Measurements from ENCODE around the gene FCGR2B. TPM values are rescaled to one million over a fixed set of nuclear protein-coding genes. Genes with fewer than 3 reads are reported as not detected.

The FCGR2B gene
- total and polyA plus RNA-seq, 2 of the 13 experiments (the other 11 are each of a cell fraction or from before 2014, with no cell fraction given) = not detected

GRCh38 chr1:161676958-161677689 is 14.2 kb downstream of the FCGR2B start (continued):
- TF ChIP-seq ZBTB20 (CRISPR knock-in tag; IDR thresholded peaks at IDR 0.05; ENCODE audit: borderline replicate concordance, low read depth) = no peak
- no peak for TF ChIP-seq IKZF4 (CRISPR knock-in tag; IDR thresholded peaks at IDR 0.05; ENCODE audit: borderline replicate concordance, low read depth, not compliant biosample characterization)
- no peak for TF ChIP-seq ZNF276 (CRISPR knock-in tag; IDR thresholded peaks at IDR 0.05; ENCODE audit: low read depth)
- no peak for TF ChIP-seq FLYWCH1 (CRISPR knock-in tag; IDR thresholded peaks at IDR 0.05)
- no peak for TF ChIP-seq ZGPAT (CRISPR knock-in tag; IDR thresholded peaks at IDR 0.05)
- no peak for TF ChIP-seq ZNF562 (CRISPR knock-in tag; IDR thresholded peaks at IDR 0.05; ENCODE audit: borderline replicate concordance)
- TF ChIP-seq ZIK1 (CRISPR knock-in tag; IDR thresholded peaks at IDR 0.05; ENCODE audit: borderline replicate concordance, low read depth) = no peak
- TF ChIP-seq KDM2A (CRISPR knock-in tag; IDR thresholded peaks at IDR 0.05; ENCODE audit: borderline replicate concordance, low read depth) = no peak
- no peak for TF ChIP-seq FOXA1 (IDR thresholded peaks at IDR 0.05)
- peak; percentile 76 for TF ChIP-seq FOXA1 (CRISPR knock-in tag; IDR thresholded peaks at IDR 0.05)
- no peak for TF ChIP-seq RORA (CRISPR knock-in tag; IDR thresholded peaks at IDR 0.05)
- TF ChIP-seq RBM22 (optimal IDR thresholded peaks at IDR 0.05; ENCODE audit: low read length) = no peak
- TF ChIP-seq ETV6 (CRISPR knock-in tag; conservative IDR thresholded peaks at IDR 0.05) = no peak
- no peak for TF ChIP-seq ZNF232 (CRISPR knock-in tag; IDR thresholded peaks at IDR 0.05; ENCODE audit: borderline replicate concordance)
- TF ChIP-seq RAD51 (IDR thresholded peaks at IDR 0.05; ENCODE audit: borderline replicate concordance) = no peak
- TF ChIP-seq PRDM15 (CRISPR knock-in tag; IDR thresholded peaks at IDR 0.05) = no peak
- no peak for TF ChIP-seq DNMT1 (CRISPR knock-in tag; IDR thresholded peaks at IDR 0.05)
- TF ChIP-seq CHCHD3 (CRISPR knock-in tag; IDR thresholded peaks at IDR 0.05) = no peak
- TF ChIP-seq ZNF574 (CRISPR knock-in tag; IDR thresholded peaks at IDR 0.05) = 0 out of 2 replicates have a peak, but pooled peaks have one; percentile 14
- TF ChIP-seq YEATS4 (CRISPR knock-in tag; IDR thresholded peaks at IDR 0.05; ENCODE audit: borderline replicate concordance) = no peak
